ENCODE data around the gene SEPTIN14. TPM values are rescaled to one million over a fixed set of nuclear protein-coding genes. Genes with fewer than 3 reads are reported as not detected.
"Not testable (repeated sequence)": the region's sequence is repeated elsewhere in the genome, so short reads cannot be mapped to it uniquely, and the experiment has no call there.

Gene SEPTIN14
- total RNA-seq, 1 donor from 2014 or later = not detected

- no peaks in the 10 kb centered on the region for H3K36me3 ChIP-seq
- peak overlapping the region; percentile 71 for H3K27ac ChIP-seq
- no peaks in the 10 kb centered on the region for H3K27me3 ChIP-seq
- no peaks in the 10 kb centered on the region for H3K9me3 ChIP-seq
- peak overlapping the region; percentile 61 for H3K4me3 ChIP-seq
- TF ChIP-seq CTCF (IDR thresholded peaks at IDR 0.05) = no peak
- ATAC-seq = no peak
- DNase-seq = no peak
- intact Hi-C loops (cut with DNase I) = no loop called here
- peaks cover 5% of the 10 kb centered on the region for H3K4me1 ChIP-seq
Measured at GRCh38 chr7:55887821-55888247, 25.3 kb upstream of the SEPTIN14 start.

- ATAC-seq (no peak), DNase-seq (no peak)
- Histone ChIP-seq H3K27ac (no peak overlapping the region), H3K36me3 (no peaks in the 10 kb centered on the region), H3K4me1 (peaks cover 5% of the 10 kb centered on the region), H3K9me3 (no peaks in the 10 kb centered on the region), H3K27me3 (no peaks in the 10 kb centered on the region), H3K4me3 (no peak overlapping the region)
- TF ChIP-seq CTCF (IDR thresholded peaks at IDR 0.05) = no peak
- intact Hi-C loops (cut with DNase I) = no loop called here
Measured at GRCh38 chr7:55884321-55884720, 21.8 kb upstream of the SEPTIN14 start.

GRCh38 chr7:55878691-55879090 is 16.1 kb upstream of the SEPTIN14 start:
- DNase-seq (no peak), ATAC-seq (no peak)
- Histone ChIP-seq H3K9me3 (no peaks in the 10 kb centered on the region), H3K27me3 (no peaks in the 10 kb centered on the region), H3K4me3 (no peak overlapping the region), H3K36me3 (no peaks in the 10 kb centered on the region), H3K4me1 (no peaks in the 10 kb centered on the region), H3K27ac (no peak overlapping the region)
- no peak for TF ChIP-seq CTCF (IDR thresholded peaks at IDR 0.05)
- intact Hi-C loops (cut with DNase I) = no loop called here

GRCh38 chr7:55877308-55877707 is 14.8 kb upstream of the SEPTIN14 start:
- Histone ChIP-seq H3K27me3 (no peaks in the 10 kb centered on the region), H3K4me1 (no peaks in the 10 kb centered on the region), H3K36me3 (no peaks in the 10 kb centered on the region), H3K9me3 (no peaks in the 10 kb centered on the region), H3K27ac (no peak overlapping the region), H3K4me3 (no peak overlapping the region)
- intact Hi-C loops (cut with DNase I) = no loop called here
- ATAC-seq (no peak), DNase-seq (no peak)
- no peak for TF ChIP-seq CTCF (IDR thresholded peaks at IDR 0.05)

GRCh38 chr7:55873765-55874164 is 11.2 kb upstream of the SEPTIN14 start:
- DNase-seq (no peak), ATAC-seq (no peak)
- Histone ChIP-seq H3K27me3 (no peaks in the 10 kb centered on the region), H3K27ac (no peak overlapping the region), H3K4me1 (no peaks in the 10 kb centered on the region), H3K4me3 (no peak overlapping the region), H3K9me3 (no peaks in the 10 kb centered on the region), H3K36me3 (no peaks in the 10 kb centered on the region)
- intact Hi-C loops (cut with DNase I) = no loop called here
- no peak for TF ChIP-seq CTCF (IDR thresholded peaks at IDR 0.05)

- intact Hi-C loops (cut with DNase I) = no loop called here
- no peaks in the 10 kb centered on the region for H3K9me3 ChIP-seq
- no peak for ATAC-seq
- no peak overlapping the region for H3K27ac ChIP-seq
- no peak overlapping the region for H3K4me3 ChIP-seq
- H3K27me3 ChIP-seq = no peaks in the 10 kb centered on the region
- no peaks in the 10 kb centered on the region for H3K4me1 ChIP-seq
- no peaks in the 10 kb centered on the region for H3K36me3 ChIP-seq
- TF ChIP-seq CTCF (IDR thresholded peaks at IDR 0.05) = no peak
- no peak for DNase-seq
Measured at GRCh38 chr7:55871932-55872485, 9.5 kb upstream of the SEPTIN14 start.

GRCh38 chr7:55868989-55869388 is 6.4 kb upstream of the SEPTIN14 start:
- intact Hi-C loops (cut with DNase I); ATAC-seq: not testable (repeated sequence)

GRCh38 chr7:55845164-55845563 is 17.4 kb downstream of the SEPTIN14 start:
- intact Hi-C loops (cut with DNase I); H3K9me3 ChIP-seq; H3K36me3 ChIP-seq; H3K27me3 ChIP-seq; H3K4me3 ChIP-seq; H3K27ac ChIP-seq; ATAC-seq; H3K4me1 ChIP-seq; DNase-seq: not testable (repeated sequence)

More at GRCh38 chr7:55868989-55869388, 6.4 kb upstream of the SEPTIN14 start:
- H3K4me1 ChIP-seq, H3K27me3 ChIP-seq, H3K27ac ChIP-seq, H3K36me3 ChIP-seq, H3K4me3 ChIP-seq, DNase-seq, H3K9me3 ChIP-seq: not testable (repeated sequence)

Data from upper lobe of right lung (tissue), 1 donor.